Lower leg skin (tissue), 4 donors: ENCODE measurements around the gene RCAN2. TPM values are rescaled to one million over a fixed set of nuclear protein-coding genes. Genes with fewer than 3 reads are reported as not detected.
"Not testable (repeated sequence)": the region's sequence is repeated elsewhere in the genome, so short reads cannot be mapped to it uniquely, and the experiment has no call there.

Experiments
- DNase-seq, 2 donors: peaks; one replicate each; pipeline ENCODE4 v3.0.0-alpha.2; 2019; ENCODE audit warnings: low spot score in 2 of 2
- H3K4me3 ChIP-seq: fragments of 200-600 bp; sonication (generic); 2 replicates; pipeline ENCODE4 v1.5.1; 2017; ENCODE audit warnings: mild to moderate bottlenecking, low read depth; ENCODE audit not compliant: poor library complexity, severe bottlenecking
- CTCF ChIP-seq, 3 donors: fragments of 450-650 bp; IDR thresholded peaks; one replicate each; pipeline ENCODE4 v1.5.1; 2016; ENCODE audit warnings: antibody characterized with exemption in 3 of 3, mild to moderate bottlenecking in 3 of 3, moderate library complexity in 2 of 3
- POLR2A ChIP-seq, 2 donors: fragments of 450-650 bp; IDR thresholded peaks; one replicate each; pipeline ENCODE4 v1.6.1; 2016 to 2017; ENCODE audit warnings: antibody characterized with exemption in 2 of 2, mild to moderate bottlenecking in 1 of 2, moderate library complexity in 1 of 2
- WGBS, 2 donors: methylation state at CpG; one replicate each; pipeline ENCODE4 v1.1.5; 2018; 5-methylcytosine and 5-hydroxymethylcytosine counted together
- intact Hi-C: fragments of 100-400 bp; cut with DNase I; formaldehyde crosslinking; loops from one replicate; pipeline ENCODE4 v1.15.0; 2023; ENCODE audit warnings: low total_unique reads
- total RNA-seq, 4 donors: library from RNA; depleted of rRNA; stranded (reverse); fragments of >200 nt; gene quantifications; one replicate each; pipeline ENCODE4 v1.1.0, GENCODE V29; 2016

The RCAN2 gene
- total RNA-seq, 4 donors from 2014 or later: 3.7 to 18.7 (median 12.8) TPM

- H3K4me3 ChIP-seq: no peak overlapping the region
- DNase-seq: no peak
- 36 to 37% methylated on average over 3 of the region's 3 CpGs for WGBS, 2 donors
- intact Hi-C loops: no loop called here
- no peak for TF ChIP-seq POLR2A (IDR thresholded peaks at IDR 0.05)
- no peak for TF ChIP-seq CTCF (IDR thresholded peaks at IDR 0.05)
These were observed 79.6 kb downstream of the RCAN2 start for GRCh38 chr6:46411456-46412197.

GRCh38 chr6:46410334-46410953 lies 80.8 kb downstream of the RCAN2 start:
- no peak for DNase-seq
- 19 to 41% methylated on average over 5 of the region's 5 CpGs for WGBS, 2 donors
- peak in 1 of 3 donors; percentile 45 for TF ChIP-seq CTCF (IDR thresholded peaks at IDR 0.05)
- TF ChIP-seq POLR2A (IDR thresholded peaks at IDR 0.05): no peak
- intact Hi-C loops: no loop called here
- no peak overlapping the region for H3K4me3 ChIP-seq

- 60 to 70% methylated on average over 13 of the region's 13 CpGs for WGBS, 2 donors
- intact Hi-C loops: no loop called here
These were observed 83.3 kb downstream of the RCAN2 start for GRCh38 chr6:46407776-46408530.

GRCh38 chr6:46407246-46407645 lies 84.0 kb downstream of the RCAN2 start:
- H3K4me3 ChIP-seq: no peak overlapping the region
- no peak for DNase-seq
- intact Hi-C loops: no loop called here
- WGBS, 2 donors: 78 to 81% methylated on average over 3 of the region's 3 CpGs
- TF ChIP-seq CTCF (IDR thresholded peaks at IDR 0.05) (no peak), POLR2A (IDR thresholded peaks at IDR 0.05) (no peak)

More at GRCh38 chr6:46407776-46408530, 83.3 kb downstream of the RCAN2 start:
- no peak for TF ChIP-seq POLR2A (IDR thresholded peaks at IDR 0.05)
- no peak for TF ChIP-seq CTCF (IDR thresholded peaks at IDR 0.05)
- no peak for DNase-seq
- no peak overlapping the region for H3K4me3 ChIP-seq

- DNase-seq, H3K4me3 ChIP-seq, intact Hi-C loops: not testable (repeated sequence)
- WGBS, 2 donors: 95 to 100% methylated on average over 2 to 28 of the region's 32 CpGs
These were observed 85.5 kb downstream of the RCAN2 start for GRCh38 chr6:46405620-46406180.

- TF ChIP-seq CTCF (IDR thresholded peaks at IDR 0.05) (no peak), POLR2A (IDR thresholded peaks at IDR 0.05) (no peak)
- WGBS, 2 donors: 69% methylated on average over 1 of the region's 1 CpG
- DNase-seq: no peak
- intact Hi-C loops: loop anchor here (1.0 kb wide), 1 partner anchor 25 kb away; no protein-coding TSS in a partner anchor
- H3K4me3 ChIP-seq: no peak overlapping the region
These were observed 90.4 kb downstream of the RCAN2 start for GRCh38 chr6:46400898-46401297.
